Chondrocyte (in vitro differentiated cells): ENCODE data around the gene DNAAF8. TPM values are rescaled to one million over a fixed set of nuclear protein-coding genes. Genes with fewer than 3 reads are reported as not detected.

ENCODE experiments used
- DNase-seq: peaks from one replicate; pipeline ENCODE4 v3.0.0; 2021; ENCODE audit warnings: mixed read lengths, low spot score
- H3K27ac Mint-ChIP-seq: one replicate; pipeline ENCODE4 v1.8.0; 2021; ENCODE audit warnings: mild to moderate bottlenecking, moderate library complexity, mixed read lengths; ENCODE audit not compliant: unreplicated experiment
- H3K27me3 Mint-ChIP-seq: 2 replicates; pipeline ENCODE4 v1.8.0; 2021; ENCODE audit warnings: low read depth, mixed read lengths
- H3K36me3 Mint-ChIP-seq: 2 replicates; pipeline ENCODE4 v1.8.0; 2021; ENCODE audit warnings: low read depth, mixed read lengths
- H3K4me1 Mint-ChIP-seq: 2 replicates; pipeline ENCODE4 v1.8.0; 2021; ENCODE audit warnings: low read depth, mild to moderate bottlenecking, mixed read lengths
- H3K4me3 Mint-ChIP-seq: one replicate; pipeline ENCODE4 v1.8.0; 2021; ENCODE audit warnings: mild to moderate bottlenecking, moderate library complexity, mixed read lengths; ENCODE audit not compliant: unreplicated experiment
- H3K9me3 Mint-ChIP-seq: 2 replicates; pipeline ENCODE4 v1.8.0; 2021; ENCODE audit warnings: low read depth, mixed read lengths
- CTCF ChIP-seq: fragments of 200-600 bp; sonication (generic); IDR thresholded peaks from 2 replicates; pipeline ENCODE4 v1.5.0; 2021; ENCODE audit warnings: antibody characterized with exemption, mild to moderate bottlenecking, moderate library complexity
- total RNA-seq: library from RNA; stranded (reverse); gene quantifications from 3 replicates; pipeline ENCODE4 v1.2.1, GENCODE V29; 2021

DNAAF8 gene
- total RNA-seq, 1 donor from 2014 or later, result 2.2 TPM

GRCh38 chr16:4798456-4798855, 64.1 kb downstream of the DNAAF8 start:
- Mint-ChIP-seq H3K4me1 (peaks cover 13% of the 10 kb centered on the region), H3K27me3 (no peaks in the 10 kb centered on the region), H3K36me3 (peaks cover 6% of the 10 kb centered on the region), H3K27ac (no peak overlapping the region), H3K4me3 (no peak overlapping the region), H3K9me3 (no peaks in the 10 kb centered on the region)
- no peak for TF ChIP-seq CTCF
- DNase-seq, result no peak

Other genes with a start within 250 kb of the DNAAF8 start
- 23.9 to 36.8 TPM (median 36.4 TPM) in 3 replicates for gene CDIP1, start 195.8 kb upstream of the DNAAF8 start, total RNA-seq
- gene C16orf96, start 178.2 kb upstream of the DNAAF8 start, total RNA-seq, result 0.12 to 0.23 TPM in 2 of 3 replicates, not detected in the other
- 22.9 to 36.6 TPM (median 23.6 TPM) in 3 replicates for gene UBALD1, start 119.6 kb upstream of the DNAAF8 start, total RNA-seq
- 81.9 to 88.4 TPM (median 83.4 TPM) in 3 replicates for gene MGRN1, start 109.7 kb upstream of the DNAAF8 start, total RNA-seq
- 20.4 to 27.4 TPM (median 22.9 TPM) in 3 replicates for gene NUDT16L1, start 41.0 kb upstream of the DNAAF8 start, total RNA-seq
- 21.8 to 30.6 TPM (median 24.9 TPM) in 3 replicates for gene ANKS3, start 266 bp upstream of the DNAAF8 start, total RNA-seq
- gene ZNF500, start 32.6 kb downstream of the DNAAF8 start, total RNA-seq, result 13.1 to 16.2 TPM (median 14.7 TPM) in 3 replicates
- gene SEPTIN12, start 53.8 kb downstream of the DNAAF8 start, total RNA-seq, result not detected in 3 replicates
- not detected in 3 replicates for gene SMIM22, start 60.8 kb downstream of the DNAAF8 start, total RNA-seq
- gene ROGDI, start 68.1 kb downstream of the DNAAF8 start, total RNA-seq, result 24.9 to 37.6 TPM (median 35.6 TPM) in 3 replicates
- gene GLYR1, start 112.8 kb downstream of the DNAAF8 start, total RNA-seq, result 56.8 to 78.7 TPM (median 58.9 TPM) in 3 replicates
- gene UBN1, start 112.9 kb downstream of the DNAAF8 start, total RNA-seq, result 38.3 to 43.3 TPM (median 40.1 TPM) in 3 replicates
- 0.22 to 1.2 TPM (median 0.97 TPM) in 3 replicates for gene PPL, start 202.6 kb downstream of the DNAAF8 start, total RNA-seq
- gene SEC14L5, start 223.8 kb downstream of the DNAAF8 start, total RNA-seq, result not detected in 3 replicates